Measurements from ENCODE around the gene PLXNA4. TPM values are rescaled to one million over a fixed set of nuclear protein-coding genes. Genes with fewer than 3 reads are reported as not detected.

The PLXNA4 gene
- total and polyA plus RNA-seq, 2 experiments from 2014 or later, result 0.08 to 0.80 TPM

DNA sequence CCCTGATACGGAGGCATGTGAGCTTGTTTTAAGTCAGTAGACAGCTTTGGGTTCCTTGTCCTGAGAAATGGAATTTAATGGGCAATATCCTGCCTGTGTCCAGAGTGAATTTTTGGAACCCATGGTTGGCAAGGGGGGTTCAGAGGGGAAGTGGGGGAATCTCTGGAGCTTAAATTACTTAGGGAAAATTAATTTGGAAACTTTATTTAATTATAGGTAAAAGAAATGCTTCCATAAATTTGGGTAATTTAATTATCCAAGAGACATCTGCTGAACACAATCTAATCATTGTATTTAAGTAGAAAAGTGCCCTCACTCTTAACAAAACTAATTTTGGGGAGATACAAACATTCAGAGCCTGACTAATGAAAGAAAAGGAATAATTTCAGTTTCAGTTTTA, 99.7 kb downstream of the PLXNA4 start (continued):
- no peak for TF ChIP-seq ZNF462 (CRISPR knock-in tag; IDR thresholded peaks at IDR 0.05)
- TF ChIP-seq EZH2phosphoT487 (IDR thresholded peaks at IDR 0.05; ENCODE audit: unreplicated experiment), result no peak
- no peak for TF ChIP-seq ZNF331 (CRISPR knock-in tag; IDR thresholded peaks at IDR 0.05; ENCODE audit: low read depth)
- no peak for TF ChIP-seq CREB1 (CRISPR knock-in tag; IDR thresholded peaks at IDR 0.05; ENCODE audit: low read depth)
- no peak for TF ChIP-seq POLR2AphosphoS5 (IDR thresholded peaks at IDR 0.05; ENCODE audit: low read depth)
- no peak for TF ChIP-seq STAT1 (IDR thresholded peaks at IDR 0.05; ENCODE audit: unreplicated experiment)

DNA sequence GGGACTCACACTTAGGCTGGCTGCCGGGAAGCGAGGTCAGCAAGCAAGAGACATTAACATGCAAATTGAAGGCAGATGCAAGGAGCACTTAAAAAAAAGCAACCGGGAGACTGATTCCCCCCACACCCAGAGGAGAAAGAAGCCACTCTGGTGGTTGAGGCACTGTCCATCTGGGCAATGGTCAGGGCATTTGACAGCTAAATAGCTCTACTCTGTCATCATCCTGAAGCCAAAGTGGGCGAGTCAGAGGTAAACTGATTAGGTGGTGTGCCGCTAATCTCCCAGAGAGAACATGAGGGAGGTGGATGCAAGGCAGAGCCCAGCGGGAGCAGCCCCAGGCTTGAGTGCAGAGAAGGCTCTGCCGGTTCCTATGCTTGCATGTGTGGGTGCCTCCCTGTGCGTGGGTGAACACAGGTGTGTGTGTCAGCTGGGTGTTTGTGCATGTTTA, 100.6 kb downstream of the PLXNA4 start:
- no peaks in the 10 kb centered on the region for H3F3A ChIP-seq (replicated peaks; ENCODE audit: low read depth)
- H4K20me1 ChIP-seq (replicated peaks; ENCODE audit: insufficient read depth), result no peaks in the 10 kb centered on the region
- peaks cover 24% of the 10 kb centered on the region for H3K4me1 ChIP-seq (ENCODE audit: insufficient read depth)
- no peaks in the 10 kb centered on the region for H3K9me2 ChIP-seq (ENCODE audit: insufficient read depth)
- TF ChIP-seq EZH2phosphoT487 (IDR thresholded peaks at IDR 0.05; ENCODE audit: unreplicated experiment) (no peak), ZNF331 (CRISPR knock-in tag; IDR thresholded peaks at IDR 0.05; ENCODE audit: low read depth) (no peak), EZH2 (IDR thresholded peaks at IDR 0.05; ENCODE audit: low read depth, unreplicated experiment) (no peak), CTCF (conservative IDR thresholded peaks at IDR 0.05; ENCODE audit: low read depth in 2 of 2) (no peak)
- peaks cover 2% of the 10 kb centered on the region for H3K27me3 Mint-ChIP-seq (ENCODE audit: insufficient read depth, low read depth, poor library complexity)
- peak overlapping the region; percentile 64 for H3K4me2 ChIP-seq
- peak; percentile 35 for DNase-seq (ENCODE audit: low spot score)
- peak overlapping the region; percentile 48 for H3K4me3 Mint-ChIP-seq
- H3K36me3 Mint-ChIP-seq (ENCODE audit: low read depth), result no peaks in the 10 kb centered on the region
- H3K27ac ChIP-seq (ENCODE audit: low read depth), result no peak overlapping the region
- H3K36me3 ChIP-seq (ENCODE audit: insufficient read depth), result no peaks in the 10 kb centered on the region
- no peak overlapping the region for H3K27ac Mint-ChIP-seq
- H3K9me3 Mint-ChIP-seq, result no peaks in the 10 kb centered on the region
- H3K4me3 ChIP-seq, result peak overlapping the region; percentile 29
- peak; percentile 73 for ATAC-seq
- peak overlapping the region; percentile 83 for H2AFZ ChIP-seq
- H3K79me2 ChIP-seq (replicated peaks; ENCODE audit: insufficient read depth), result no peaks in the 10 kb centered on the region
- peaks cover 41% of the 10 kb centered on the region for H3K4me1 Mint-ChIP-seq
- no peaks in the 10 kb centered on the region for H3K27me3 ChIP-seq (ENCODE audit: insufficient read depth)

Data from GM23338 (cell line).